ENCODE results near the gene KCNH4.
A peak's percentile ranks its signal among the peaks of the same experiment; 100 is the strongest.

KCNH4 gene

GRCh38 chr17:42135664-42136653, 45.0 kb downstream of the KCNH4 start:
- DNase-seq: no peak

GRCh38 chr17:42135151-42135550, 45.8 kb downstream of the KCNH4 start:
- DNase-seq: no peak

DNA sequence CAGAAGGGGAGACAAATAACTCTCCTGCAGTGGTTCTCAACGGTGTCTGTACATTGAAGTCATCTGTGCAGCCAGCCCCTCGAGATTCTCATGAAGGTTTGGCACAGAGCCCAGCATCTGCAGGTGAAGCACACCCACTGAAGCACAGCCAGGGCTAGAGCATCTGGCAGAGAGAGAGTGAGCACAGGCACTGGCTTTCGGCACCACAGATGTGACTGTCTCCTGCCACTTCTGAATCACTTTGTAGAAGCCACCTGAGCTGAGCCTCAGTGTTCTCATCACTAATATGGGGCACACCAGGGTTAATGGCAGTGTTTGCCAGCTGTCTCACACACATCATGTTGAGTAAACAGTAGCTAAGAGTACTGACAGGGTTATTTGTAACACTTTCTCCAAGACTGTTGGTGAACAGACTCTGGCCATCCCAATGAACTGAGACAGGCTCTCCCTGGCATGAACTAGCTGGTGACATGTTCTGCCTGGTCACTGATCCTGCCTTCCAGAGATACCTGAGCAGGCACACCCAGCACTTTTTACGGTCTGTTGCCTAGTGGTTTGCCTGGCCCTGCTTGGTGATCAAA, 47.4 kb downstream of the KCNH4 start:
- DNase-seq: no peak

- DNase-seq: no peak
Measured at GRCh38 chr17:42132941-42133340, 48.0 kb downstream of the KCNH4 start.

DNA sequence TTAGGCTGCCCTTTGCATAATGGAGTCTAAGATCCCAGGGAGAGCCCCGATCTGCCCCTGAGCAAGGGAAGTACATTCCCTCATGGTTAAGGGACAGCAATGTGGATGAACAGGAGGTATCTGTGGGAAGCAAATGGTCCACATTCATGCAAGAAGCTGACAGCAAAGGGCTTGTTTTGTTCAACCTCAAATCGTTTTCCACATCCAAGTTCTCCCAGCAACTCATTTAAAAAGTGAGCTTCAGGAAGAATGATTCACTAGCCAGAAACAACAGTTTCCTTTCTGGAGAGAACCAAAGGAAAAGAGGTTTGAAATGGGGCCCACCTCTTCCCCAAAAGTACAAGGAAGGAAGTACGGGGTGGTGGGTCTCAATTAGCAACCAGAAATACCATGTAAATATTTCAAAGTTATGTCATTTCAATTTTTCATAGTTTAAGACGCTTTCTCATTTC, 48.9 kb downstream of the KCNH4 start:
- no peak for DNase-seq

DNA sequence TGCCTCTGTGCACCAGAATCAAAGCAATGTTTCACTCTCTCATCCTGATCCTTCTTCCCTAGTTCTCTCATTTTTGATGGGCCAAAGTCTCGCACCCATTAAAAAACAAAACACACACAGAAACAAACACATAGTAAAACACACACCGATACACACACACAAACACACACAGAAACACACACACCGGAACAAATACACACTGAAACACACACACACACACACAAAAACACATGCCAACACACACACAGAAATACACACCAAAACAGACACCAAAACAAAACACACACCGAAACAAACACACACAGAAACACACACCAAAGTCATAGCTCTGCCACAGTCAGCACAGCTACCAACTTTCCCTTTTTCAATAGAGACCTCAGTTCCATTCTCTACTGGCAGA, 49.7 kb downstream of the KCNH4 start:
- no peak for DNase-seq

DNA sequence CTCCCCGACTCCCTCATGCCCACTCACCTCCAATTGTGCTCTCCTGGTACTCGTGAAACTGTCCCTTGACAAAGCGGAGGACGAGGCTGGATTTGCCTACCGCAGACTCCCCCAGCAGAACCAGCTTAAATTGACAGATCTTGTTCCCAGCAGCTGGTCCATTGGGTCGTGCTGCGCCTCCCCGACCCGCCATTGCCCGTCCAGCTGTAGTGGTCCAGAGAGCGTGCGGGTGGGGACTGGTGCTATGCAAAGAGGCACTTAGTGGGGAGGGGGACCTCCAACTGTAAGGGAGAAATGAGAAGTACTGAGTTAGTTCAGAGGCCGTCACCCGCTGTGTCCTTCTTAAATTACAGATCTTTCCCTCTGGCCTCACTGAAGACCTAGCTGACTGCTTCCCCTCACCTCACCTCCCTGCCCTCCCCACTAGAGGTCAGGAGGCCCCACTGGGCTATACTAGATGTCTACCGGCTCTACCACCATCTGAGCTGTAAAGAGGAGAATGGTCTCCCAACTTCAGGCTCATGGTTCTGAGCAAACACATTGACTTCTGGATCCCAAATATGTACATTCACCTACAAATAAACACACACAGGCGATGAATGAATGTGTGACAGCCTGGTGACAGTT, 50.5 kb downstream of the KCNH4 start:
- DNase-seq: no peak

- DNase-seq: no peak
Measured at GRCh38 chr17:42129109-42129837, 51.7 kb downstream of the KCNH4 start.

DNA sequence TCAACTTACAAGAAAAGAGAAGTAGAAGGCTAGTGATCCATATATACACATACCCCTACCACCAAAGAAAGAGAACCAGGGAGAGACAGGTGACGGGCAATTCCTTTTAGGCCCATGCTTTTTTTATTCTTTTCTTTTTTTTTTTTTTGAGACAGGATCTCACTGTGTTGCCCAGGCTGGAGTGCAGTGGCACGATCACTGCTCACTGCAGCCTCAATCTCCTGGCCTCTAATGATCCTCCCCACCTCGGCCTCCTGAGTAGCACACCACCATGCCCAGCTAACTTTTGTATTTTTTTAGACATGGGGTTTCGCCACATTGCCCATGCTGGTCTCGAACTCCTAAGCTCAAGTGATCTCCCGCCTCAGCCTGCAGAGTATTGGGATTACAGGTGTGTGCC, 53.5 kb downstream of the KCNH4 start:
- no peak for DNase-seq

DNA sequence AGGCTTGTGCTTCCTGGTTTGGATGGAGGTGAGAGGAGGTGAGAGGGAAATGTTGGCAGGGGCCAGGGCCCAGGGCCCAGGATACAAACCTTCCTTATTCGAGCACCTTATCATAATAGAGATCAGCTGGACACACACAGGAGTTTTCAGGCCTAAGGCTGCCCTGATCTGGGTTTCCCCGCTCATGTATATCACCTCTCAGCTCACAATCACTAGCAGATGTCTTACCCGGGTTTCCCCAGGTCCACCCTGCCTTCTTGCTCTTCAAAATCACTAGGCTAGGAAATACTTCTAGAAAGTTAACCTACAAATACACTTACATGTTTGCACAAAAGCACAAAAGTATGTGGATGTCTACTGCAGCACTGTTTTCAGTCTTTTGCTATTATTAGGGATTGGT, 54.1 kb downstream of the KCNH4 start:
- no peak for DNase-seq

- DNase-seq: no peak
Measured at GRCh38 chr17:42125565-42125964, 55.4 kb downstream of the KCNH4 start.

DNA sequence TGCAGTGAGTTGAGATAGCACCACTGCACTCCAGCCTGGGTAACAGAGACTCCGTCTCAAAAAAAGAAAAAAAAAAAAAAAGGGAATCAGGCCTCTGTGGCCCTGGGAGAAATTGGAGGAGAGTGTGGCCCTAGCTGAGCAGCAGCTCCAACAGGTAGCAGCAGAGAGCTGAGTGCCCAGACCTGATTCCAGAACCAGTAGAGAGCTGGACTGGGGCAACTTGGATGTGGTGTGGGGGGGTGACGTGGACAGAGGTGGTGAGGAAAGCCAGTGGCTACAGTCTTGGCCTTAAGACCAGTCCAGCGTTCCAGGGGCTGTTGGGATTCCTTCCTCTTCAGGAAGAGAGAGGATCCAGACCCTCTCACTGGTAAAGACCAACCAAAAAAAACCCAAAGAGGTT, 56.7 kb downstream of the KCNH4 start:
- no peak for DNase-seq

DNA sequence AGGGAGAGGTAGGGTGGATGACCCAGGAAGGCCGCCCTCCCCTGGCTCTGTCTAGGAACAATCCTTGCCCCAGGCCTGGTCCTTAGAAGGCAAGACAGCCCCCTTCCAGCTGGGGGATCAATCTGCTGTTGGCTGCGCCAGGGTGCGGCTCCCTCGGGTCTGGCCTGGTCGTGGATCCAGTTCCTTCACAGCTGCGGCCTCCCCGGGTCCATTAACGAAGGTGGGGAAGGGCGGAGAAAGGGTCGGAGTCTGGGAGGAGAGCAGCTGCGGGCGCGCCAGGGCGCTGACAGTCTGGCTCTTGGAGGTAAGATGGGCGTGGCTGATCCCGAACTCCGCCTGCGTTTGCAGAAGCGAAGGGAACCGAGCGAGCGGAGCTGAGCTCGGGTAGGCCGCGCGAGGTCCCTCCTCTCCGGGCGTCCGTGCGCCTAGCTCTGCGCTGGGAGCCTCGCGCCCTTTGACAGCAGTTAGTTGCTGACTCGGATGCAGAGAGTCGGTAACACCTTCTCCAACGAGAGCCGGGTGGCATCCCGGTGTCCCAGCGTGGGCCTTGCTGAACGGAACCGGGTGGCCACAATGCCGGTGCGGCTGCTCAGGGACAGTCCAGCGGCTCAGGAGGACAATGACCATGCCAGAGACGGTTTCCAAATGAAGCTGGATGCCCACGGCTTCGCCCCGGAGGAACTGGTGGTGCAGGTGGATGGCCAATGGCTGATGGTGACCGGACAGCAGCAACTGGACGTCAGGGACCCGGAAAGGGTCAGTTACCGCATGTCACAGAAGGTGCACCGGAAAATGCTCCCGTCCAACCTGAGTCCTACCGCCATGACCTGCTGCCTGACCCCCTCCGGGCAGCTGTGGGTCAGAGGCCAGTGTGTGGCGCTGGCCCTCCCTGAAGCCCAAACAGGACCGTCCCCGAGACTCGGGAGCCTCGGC, 58.3 kb downstream of the KCNH4 start, which contains the start of gene HSPB9:
HSPB9 (plus strand) TSS at position 434 of the 933 bp plus-strand sequence; CDS start at position 481, 47 bp downstream.
- DNase-seq: peak; percentile 79

GRCh38 chr17:42120770-42121769, 59.9 kb downstream of the KCNH4 start, which contains the start of gene KAT2A:
Gene KAT2A, minus strand, starts transcription at chr17:42121367. Its CDS starts 63 bp downstream, at chr17:42121304.
- DNase-seq: peak; percentile 87

DNA sequence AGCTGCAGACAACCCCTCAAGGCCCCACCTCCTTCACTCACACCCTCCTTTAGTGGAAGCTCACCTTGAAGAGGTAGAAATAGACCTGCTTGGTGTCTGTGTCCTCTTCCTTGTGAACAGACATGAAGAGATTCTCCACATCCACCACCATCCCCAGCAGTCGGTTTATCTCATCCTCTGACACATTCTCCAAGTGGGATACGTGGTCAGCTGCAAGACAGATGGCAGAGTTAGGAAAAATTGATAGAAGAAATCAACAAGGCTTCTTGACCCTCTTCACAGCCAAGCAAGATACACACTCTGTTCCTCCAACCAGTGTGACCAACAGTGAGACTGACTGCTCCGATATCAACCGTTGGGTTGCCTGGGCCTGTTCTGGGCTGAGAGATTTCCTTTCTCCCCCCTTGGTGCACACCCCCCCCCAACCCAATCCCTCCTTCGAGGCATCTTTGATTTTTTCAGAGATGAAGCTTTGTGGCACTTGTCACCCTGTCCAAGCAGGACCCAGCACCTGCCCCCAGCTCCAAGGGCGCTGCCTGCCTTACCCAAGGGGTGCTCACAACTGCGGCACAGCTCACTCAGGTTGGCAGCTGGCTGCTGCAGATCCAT, 60.7 kb downstream of the KCNH4 start:
- DNase-seq: peak; percentile 18

DNA sequence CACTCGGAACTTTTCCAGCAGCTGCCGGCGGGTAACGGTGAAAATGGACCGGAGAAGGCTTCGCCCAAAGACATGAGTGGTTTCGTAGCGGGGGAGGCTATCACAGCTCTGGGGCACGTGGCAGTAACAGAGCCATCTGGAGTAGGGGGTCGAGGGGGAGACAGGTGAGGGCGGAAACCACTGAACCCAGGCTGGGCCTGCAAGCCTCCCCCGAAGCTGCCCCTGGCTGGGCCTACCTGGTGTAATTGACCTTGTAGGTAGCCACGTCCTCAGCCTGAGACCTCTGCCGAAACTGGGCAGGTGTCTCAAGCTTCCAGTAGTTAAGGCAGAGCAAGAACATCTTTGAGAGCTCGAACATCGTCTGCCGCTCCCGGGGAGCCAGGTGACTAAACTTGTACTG, 61.6 kb downstream of the KCNH4 start:
- DNase-seq: no peak

DNA sequence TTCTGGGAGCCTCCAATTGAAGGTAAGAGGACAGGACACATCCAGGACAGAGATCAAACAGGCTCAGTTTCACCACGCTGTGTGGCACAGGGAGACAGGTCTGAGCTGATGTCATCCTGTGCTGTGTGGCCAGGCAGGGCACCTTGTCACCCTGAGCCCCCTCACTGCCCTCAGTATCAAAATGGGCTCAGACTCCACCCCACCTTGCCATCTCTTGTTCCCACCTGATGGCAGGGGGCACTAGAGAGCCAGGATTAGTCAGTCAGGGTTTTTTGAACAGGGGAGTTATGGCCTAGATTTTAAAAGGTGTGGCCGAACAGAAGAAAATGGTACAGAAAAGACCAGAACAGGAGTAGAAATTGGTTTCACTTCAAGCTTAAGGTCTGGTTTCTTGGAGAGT, 62.4 kb downstream of the KCNH4 start:
- DNase-seq: no peak

- no peak for DNase-seq
Measured at GRCh38 chr17:42118126-42118510, 62.8 kb downstream of the KCNH4 start.

DNA sequence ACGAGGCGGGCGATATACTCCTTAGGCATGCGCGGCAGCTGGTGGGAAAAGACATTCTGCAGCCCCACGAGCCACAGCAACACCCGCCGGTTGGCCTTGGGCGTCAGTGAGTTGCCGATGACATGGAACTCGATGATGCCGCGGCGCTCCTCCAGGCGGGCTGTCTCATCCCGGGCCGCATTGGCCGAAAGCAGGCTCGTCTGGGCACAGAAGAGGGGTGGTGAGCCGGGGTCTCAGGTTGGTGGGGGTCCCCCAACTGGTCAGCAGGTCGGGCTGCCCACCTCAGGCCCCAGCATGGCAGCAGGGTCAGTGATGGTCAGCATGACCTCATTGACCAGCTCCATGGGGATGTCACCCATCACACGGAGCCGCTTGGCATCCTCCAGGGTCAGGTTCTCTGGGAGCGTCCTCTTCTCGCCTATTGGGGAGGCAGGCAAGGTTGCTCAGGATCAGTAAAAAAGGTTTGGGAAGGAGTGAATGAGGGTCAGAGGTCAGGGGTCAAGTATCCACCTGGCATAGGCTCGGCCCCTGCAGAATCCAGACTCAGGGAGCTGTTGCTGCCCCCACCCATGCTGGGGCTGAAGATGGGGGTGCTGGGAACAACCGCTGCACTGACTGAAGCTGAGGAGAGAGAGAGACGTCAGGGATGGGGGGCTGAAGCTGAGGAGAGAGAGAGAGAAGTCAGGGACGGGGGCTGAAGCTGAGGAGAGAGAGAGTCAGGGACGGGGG, 63.4 kb downstream of the KCNH4 start:
- no peak for DNase-seq

All from retina (tissue), 1 donor.